ENCODE measurements around the gene ATF6.

- no peak for TF ChIP-seq CTCF (IDR thresholded peaks at IDR 0.05)
- TF ChIP-seq POLR2AphosphoS5 (IDR thresholded peaks at IDR 0.05; ENCODE audit: low read depth, low read length), result no peak
These were observed 73.5 kb downstream of the ATF6 start for GRCh38 chr1:161839591-161839990.

All from Panc1 (cell line).